Adipocyte (in vitro differentiated cells): ENCODE measurements around the gene ZNF324.
"Not testable (repeated sequence)": the region's sequence is repeated elsewhere in the genome, so short reads cannot be mapped to it uniquely, and the experiment has no call there.

ENCODE experiments used
- DNase-seq: peaks from one replicate; pipeline ENCODE4 v3.0.0-alpha.2; 2015; ENCODE audit warnings: low read depth
- H3K27me3 ChIP-seq: replicated peaks from 2 replicates; pipeline ENCODE4 v1.7.0; 2013; ENCODE audit warnings: mild to moderate bottlenecking, low read length, moderate library complexity; ENCODE audit not compliant: control insufficient read depth, insufficient read depth
- H3K36me3 ChIP-seq: 2 replicates; pipeline ENCODE4 v1.7.0; 2013; ENCODE audit warnings: low read length, mild to moderate bottlenecking, moderate library complexity; ENCODE audit not compliant: control insufficient read depth, insufficient read depth, severe bottlenecking
- H3K4me1 ChIP-seq: 2 replicates; pipeline ENCODE4 v1.7.0; 2013; ENCODE audit warnings: mild to moderate bottlenecking, low read length, moderate library complexity; ENCODE audit not compliant: control insufficient read depth, insufficient read depth
- H3K4me3 ChIP-seq: 2 replicates; pipeline ENCODE4 v1.7.0; 2013; ENCODE audit warnings: mild to moderate bottlenecking, low read length, moderate library complexity
- H3K9ac ChIP-seq: 2 replicates; pipeline ENCODE4 v1.7.0; 2013; ENCODE audit warnings: mild to moderate bottlenecking, low read length, moderate library complexity
- H3K9me3 ChIP-seq: 2 replicates; pipeline ENCODE4 v1.7.0; 2013; ENCODE audit warnings: mild to moderate bottlenecking, low read length, moderate library complexity; ENCODE audit not compliant: control insufficient read depth

The ZNF324 gene

DNA sequence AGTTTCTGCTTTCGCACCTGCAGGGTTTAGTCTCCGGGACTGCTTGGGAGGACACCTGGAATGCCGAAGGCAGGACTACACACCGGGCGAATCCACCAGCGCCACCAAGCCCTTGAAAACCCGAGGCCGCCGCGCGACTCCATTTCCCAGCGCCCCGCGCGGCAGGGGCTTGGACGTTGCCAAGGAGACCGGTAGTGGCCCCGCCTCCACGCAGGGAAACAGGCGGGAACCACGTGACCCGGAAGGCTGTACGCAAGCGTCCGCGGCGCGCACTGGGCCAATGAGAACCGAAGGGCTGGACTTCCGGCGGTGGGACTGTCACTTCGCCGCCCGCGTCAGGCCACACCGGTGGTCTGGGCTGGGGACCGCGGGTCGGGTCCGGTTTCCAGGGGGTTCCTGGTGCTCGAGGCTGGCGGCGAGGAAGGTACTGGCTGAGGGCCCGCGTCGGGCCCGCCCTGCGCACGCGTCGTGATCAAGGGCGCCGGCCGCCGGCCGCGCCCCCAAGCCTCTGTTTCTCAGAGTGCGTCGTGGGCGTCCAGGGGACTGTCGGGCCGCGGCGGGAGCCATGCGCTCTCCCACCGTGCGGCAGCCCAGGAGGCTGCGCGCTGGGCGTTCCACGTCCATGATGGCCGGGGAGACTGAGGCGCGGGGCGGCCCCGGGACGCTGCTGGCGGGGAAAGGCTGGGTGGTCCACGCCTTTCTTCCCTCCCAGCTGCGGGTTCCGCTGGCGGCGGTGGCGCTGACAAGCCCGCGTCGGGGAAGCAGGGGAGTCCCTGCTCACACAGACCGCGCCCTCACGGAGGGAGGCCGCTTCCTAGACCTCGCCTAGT lies at the start of gene ZNF324:
Gene ZNF324, plus strand, starts transcription at position 321 of the 830 bp plus-strand sequence. CDS start 2,106 bp downstream, outside the sequence.
- Histone ChIP-seq H3K27me3 (no peaks in the 10 kb centered on the region), H3K4me1 (peaks cover 14% of the 10 kb centered on the region), H3K9ac (peak within 1 kb of the TSS; percentile 91), H3K9me3 (no peaks in the 10 kb centered on the region), H3K4me3 (peak within 1 kb of the TSS; percentile 96), H3K36me3 (peaks cover 16% of the 10 kb centered on the region)
- DNase-seq = peak; percentile 99

DNA sequence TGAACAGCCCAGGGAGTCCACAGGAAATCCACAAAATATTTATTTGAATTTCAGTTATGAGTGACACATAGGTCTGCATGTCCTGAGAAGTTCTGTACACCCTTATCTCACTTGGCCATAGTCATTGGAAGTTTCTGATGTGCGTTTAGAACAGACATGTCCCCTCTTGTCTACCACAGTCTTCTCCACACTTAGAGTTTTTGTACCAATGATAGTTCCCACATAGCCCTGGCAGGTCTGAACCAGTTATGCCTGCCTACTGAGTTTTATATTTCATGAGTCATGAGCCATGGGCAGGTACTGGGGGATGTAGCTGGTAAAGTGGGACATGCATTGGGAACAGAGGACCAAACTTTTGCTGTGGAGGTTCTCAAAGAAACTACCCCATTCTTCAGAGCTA lies 38.3 kb upstream of the ZNF324 start:
- H3K9ac ChIP-seq = no peak overlapping the region
- H3K36me3 ChIP-seq = peaks cover 44% of the 10 kb centered on the region
- peaks cover 56% of the 10 kb centered on the region for H3K9me3 ChIP-seq
- H3K4me3 ChIP-seq = no peak overlapping the region
- no peaks in the 10 kb centered on the region for H3K4me1 ChIP-seq
- DNase-seq = no peak
- H3K27me3 ChIP-seq = no peaks in the 10 kb centered on the region

DNA sequence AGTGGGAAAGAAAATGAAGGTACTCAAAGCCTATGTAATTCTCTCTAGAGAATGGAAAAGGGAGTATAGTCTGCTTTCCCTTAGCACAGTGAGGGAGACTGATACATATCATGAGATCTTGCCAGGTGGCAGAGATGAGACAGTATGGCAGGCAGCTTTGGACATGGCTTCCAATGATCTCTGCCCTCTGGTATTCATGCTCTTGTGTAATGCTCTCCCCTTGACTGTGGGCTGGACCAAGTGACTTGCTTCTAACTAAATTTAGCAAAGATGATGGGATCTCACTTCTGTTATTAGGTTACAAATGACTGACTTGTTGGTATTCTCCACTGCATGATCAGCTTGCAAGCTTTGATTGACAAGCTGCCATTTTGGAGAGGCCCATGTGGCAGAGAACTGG lies 37.1 kb upstream of the ZNF324 start:
- H3K9ac ChIP-seq = no peak overlapping the region
- H3K4me3 ChIP-seq = peak overlapping the region; percentile 60
- peaks cover 54% of the 10 kb centered on the region for H3K36me3 ChIP-seq
- no peaks in the 10 kb centered on the region for H3K4me1 ChIP-seq
- peaks cover 67% of the 10 kb centered on the region for H3K9me3 ChIP-seq
- no peak for DNase-seq
- no peaks in the 10 kb centered on the region for H3K27me3 ChIP-seq

DNA sequence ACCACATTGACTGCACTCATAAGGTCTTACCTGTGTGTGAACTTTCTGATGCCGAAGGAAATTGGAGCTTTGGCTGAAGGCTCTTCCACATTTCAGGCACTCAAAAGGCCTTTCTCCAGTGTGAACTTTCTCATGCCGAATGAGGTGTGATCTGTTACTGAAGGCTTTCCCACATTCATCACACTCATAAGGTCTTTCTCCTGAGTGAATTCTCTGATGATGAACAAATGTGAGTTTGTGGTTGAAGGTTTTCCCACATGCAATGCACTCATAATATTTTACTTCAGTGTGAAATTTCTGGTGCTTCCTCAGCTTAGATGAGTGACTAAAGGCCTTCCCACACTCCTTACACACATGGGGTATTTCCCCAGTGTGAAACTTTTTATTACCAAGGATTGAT lies 32.7 kb upstream of the ZNF324 start:
- Histone ChIP-seq H3K9me3 (peaks cover 82% of the 10 kb centered on the region), H3K27me3 (no peaks in the 10 kb centered on the region), H3K9ac (no peak overlapping the region), H3K4me3 (peak overlapping the region; percentile 65), H3K36me3 (peaks cover 74% of the 10 kb centered on the region), H3K4me1 (peaks cover 5% of the 10 kb centered on the region)
- DNase-seq = no peak

DNA sequence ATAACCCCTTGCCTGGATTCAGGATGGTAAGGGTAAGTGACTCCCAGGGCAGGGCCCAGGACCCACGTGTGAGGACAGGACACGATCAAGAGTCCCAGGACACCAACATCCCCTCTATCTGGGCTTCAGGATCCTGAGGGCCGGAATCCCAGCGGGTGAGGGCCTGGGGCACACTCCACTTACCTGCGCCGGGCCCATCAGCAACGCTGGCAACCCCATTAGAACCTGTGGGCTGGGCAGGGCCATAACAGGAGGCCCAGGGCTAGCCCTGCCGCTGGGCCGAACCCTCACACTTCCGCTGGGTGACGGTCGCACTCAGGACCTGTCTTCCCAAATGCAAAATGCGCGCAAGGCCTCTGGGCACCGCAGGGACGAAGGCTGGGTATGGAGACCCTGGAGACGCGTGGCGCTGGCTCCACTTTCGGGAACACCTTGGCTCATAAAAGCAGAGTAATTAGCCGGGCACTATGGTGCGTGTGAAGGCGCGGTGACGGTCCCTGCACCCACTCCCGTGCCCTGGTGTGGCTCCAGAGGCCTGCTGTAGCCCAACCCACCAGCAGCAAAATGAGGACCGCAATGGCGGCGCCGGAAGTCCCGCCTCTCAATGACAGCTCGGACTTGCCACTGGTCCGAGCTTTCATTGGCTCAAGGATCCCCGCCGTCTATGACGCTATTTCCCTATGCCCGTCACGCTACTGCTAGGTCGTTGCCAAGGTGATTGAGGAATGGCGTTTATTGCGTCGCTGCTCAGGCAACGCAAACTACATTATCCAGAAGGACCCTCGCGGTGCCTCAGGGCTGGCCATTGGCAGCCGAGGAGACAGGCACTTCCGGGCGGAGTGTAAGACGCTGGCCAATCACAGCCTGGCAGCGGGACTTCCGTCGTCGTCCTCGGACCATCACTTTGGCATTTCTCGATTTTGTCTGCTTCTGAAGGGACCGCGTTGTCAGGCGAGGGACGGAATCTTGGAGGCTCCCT lies 27.0 kb upstream of the ZNF324 start, which contains the start of gene ZNF132:
Gene ZNF132, minus strand, starts transcription at position 578 of the 979 bp plus-strand sequence. Its CDS starts 332 bp downstream, at position 246.
- Histone ChIP-seq H3K4me1 (peaks cover 17% of the 10 kb centered on the region), H3K9ac (peak within 1 kb of the TSS; percentile 87), H3K27me3 (no peaks in the 10 kb centered on the region), H3K9me3 (peaks cover 27% of the 10 kb centered on the region), H3K36me3 (peaks cover 23% of the 10 kb centered on the region), H3K4me3 (peak within 1 kb of the TSS; percentile 92)
- DNase-seq = peak; percentile 100

DNA sequence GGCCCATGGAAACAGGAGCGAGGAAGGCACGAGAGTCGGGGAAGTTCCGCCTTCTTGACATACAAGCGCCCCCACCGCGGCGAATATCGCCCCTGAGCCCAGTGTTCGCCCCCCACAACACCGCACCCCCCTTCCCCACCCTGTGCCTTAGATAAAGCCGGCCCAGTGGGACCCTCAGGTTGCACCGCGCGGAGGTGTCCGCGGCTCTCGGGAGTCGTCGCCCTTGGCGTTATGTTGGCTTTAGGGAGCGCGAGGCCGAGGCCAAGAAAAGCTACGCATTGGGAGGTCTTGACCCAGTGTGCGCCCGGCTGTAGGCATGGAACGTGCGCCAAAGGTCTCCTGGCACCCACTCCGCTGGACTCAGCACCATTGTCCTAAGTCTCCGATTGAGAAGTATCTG lies 26.3 kb upstream of the ZNF324 start:
- H3K27me3 ChIP-seq = no peaks in the 10 kb centered on the region
- H3K9me3 ChIP-seq = peaks cover 20% of the 10 kb centered on the region
- H3K4me1 ChIP-seq = peaks cover 17% of the 10 kb centered on the region

DNA sequence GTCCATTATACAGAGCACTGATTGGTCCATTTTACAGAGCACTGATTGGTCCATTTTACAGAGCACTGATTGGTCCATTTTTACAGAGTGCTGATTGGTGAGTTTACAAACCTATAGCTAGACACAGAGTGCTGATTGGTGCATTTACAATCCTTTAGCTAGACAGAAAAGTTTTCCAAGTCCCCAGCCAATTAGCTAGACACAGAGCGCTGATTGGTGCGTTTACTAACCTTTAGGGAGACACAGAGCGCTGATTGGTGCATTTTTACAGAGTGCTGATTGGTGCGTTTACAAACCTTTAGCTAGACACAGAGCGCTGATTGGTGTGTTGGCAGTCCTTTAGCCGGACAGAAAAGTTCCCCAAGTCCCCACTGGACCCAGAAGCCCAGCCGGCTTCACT lies 23.9 kb upstream of the ZNF324 start:
- not testable (repeated sequence) for H3K27me3 ChIP-seq, H3K9me3 ChIP-seq, H3K9ac ChIP-seq, DNase-seq, H3K4me3 ChIP-seq, H3K36me3 ChIP-seq
- peaks cover 17% of the 10 kb centered on the region for H3K4me1 ChIP-seq

More for the DNA sequence above, 26.3 kb upstream of the ZNF324 start:
- peak overlapping the region; percentile 92 for H3K4me3 ChIP-seq
- no peak for DNase-seq
- H3K9ac ChIP-seq = peak overlapping the region; percentile 69
- peaks cover 16% of the 10 kb centered on the region for H3K36me3 ChIP-seq

DNA sequence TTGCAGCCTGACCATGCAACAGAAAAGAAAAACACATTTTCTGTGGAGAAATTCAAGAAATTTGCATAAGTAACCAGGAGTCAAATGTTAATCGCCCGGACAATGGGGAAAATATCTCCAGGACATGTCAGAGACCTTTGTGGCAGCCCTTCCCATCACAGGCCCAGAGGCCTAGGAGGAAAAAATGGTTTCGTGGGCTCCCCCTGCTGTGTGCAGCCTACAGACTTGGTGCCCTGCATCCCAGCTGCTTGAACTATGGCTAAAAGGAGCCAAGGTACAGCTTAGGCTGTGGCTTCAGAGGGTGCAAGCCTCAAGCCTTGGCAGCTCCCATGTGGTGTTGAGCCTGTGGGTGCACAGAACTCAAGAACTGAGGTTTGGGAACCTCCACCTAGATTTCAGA lies 18.0 kb upstream of the ZNF324 start:
- DNase-seq, H3K9ac ChIP-seq, H3K36me3 ChIP-seq, H3K27me3 ChIP-seq, H3K9me3 ChIP-seq, H3K4me1 ChIP-seq, H3K4me3 ChIP-seq: not testable (repeated sequence)

DNA sequence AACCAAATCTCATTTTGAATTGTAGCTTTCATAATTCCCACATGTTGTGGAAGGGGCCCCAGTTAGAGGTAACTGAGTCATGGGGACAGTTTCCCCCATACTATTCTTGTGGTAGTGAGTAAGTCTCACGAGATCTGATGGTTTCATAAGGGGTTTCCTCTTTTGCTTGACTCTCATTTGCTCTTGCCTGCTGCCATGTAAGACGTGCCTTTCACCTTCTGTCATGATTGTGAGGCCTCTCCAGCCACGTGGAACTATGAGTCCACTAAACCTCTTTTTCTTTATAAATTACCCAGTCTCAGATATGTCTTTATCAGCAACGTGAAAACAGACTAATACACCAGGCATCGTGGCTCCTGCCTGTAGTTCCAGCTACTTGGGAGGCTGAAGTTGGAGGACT lies 16.9 kb upstream of the ZNF324 start:
- H3K36me3 ChIP-seq = peaks cover 14% of the 10 kb centered on the region
- H3K9me3 ChIP-seq, H3K4me1 ChIP-seq, H3K27me3 ChIP-seq, H3K4me3 ChIP-seq, H3K9ac ChIP-seq, DNase-seq: not testable (repeated sequence)

DNA sequence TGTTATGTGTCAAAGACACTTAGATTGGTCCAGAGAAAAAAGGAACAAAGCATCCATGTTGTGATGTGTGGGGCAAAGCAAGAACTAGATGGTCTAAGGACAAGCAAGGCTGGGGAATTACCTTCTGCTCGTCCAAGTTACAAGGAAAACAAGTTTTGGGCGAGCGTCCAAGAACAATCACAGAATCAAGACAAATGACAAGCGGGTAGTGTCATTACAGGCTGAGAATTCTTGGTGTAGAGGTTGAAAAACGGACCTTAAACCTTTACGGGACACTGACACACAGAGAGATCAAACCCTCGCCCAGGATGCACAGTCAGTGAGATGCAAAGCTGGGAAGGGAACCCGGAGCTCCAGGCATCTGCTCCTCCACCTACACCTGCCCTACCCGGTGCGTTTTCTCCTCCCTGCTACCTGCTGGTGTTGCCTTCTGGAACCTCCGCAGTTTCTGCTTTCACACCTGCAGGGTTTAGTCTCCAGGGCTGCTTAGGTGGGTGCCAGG lies 16.0 kb upstream of the ZNF324 start:
- peaks cover 5% of the 10 kb centered on the region for H3K4me1 ChIP-seq
- peak overlapping the region; percentile 92 for H3K4me3 ChIP-seq
- DNase-seq = peak; percentile 17
- H3K9ac ChIP-seq = peak overlapping the region; percentile 90
- H3K9me3 ChIP-seq = no peaks in the 10 kb centered on the region
- H3K27me3 ChIP-seq = no peaks in the 10 kb centered on the region
- peaks cover 14% of the 10 kb centered on the region for H3K36me3 ChIP-seq
